Keratinocyte (primary cell): ENCODE measurements around the gene RBM46. TPM values are rescaled to one million over a fixed set of nuclear protein-coding genes. Genes with fewer than 3 reads are reported as not detected.
A peak's percentile ranks its signal among the peaks of the same experiment; 100 is the strongest.

Experiments
- DNase-seq: peaks from one replicate; pipeline ENCODE4 v3.0.0-alpha.2; 2011; ENCODE audit warnings: low read depth, missing footprints, low spot score
- FAIRE-seq: peaks from 2 replicates; lab custom pipeline; 2011; peaks lifted over from hg19 to GRCh38; lab: Jason Lieb, UNC
- H2AFZ ChIP-seq: 2 replicates; pipeline ENCODE4 v1.6.0; 2012; ENCODE audit warnings: low read length, control low read depth, inconsistent platforms; ENCODE audit not compliant: control insufficient read depth
- H3K27ac ChIP-seq: 2 replicates; pipeline ENCODE4 v1.5.1; 2011; ENCODE audit warnings: low read length; ENCODE audit not compliant: control insufficient read depth, insufficient read depth
- H3K27me3 ChIP-seq: 3 replicates; pipeline ENCODE4 v1.6.0; 2011; ENCODE audit warnings: low read length; ENCODE audit not compliant: control insufficient read depth, insufficient read depth; ENCODE audit errors: extremely low read depth
- H3K36me3 ChIP-seq, 2 experiments: 2 replicates in 1 of 2; 3 replicates in 1 of 2; pipeline ENCODE4 v1.5.1; 2011; ENCODE audit warnings: low read length in 2 of 2, mild to moderate bottlenecking in 1 of 2; ENCODE audit not compliant: control insufficient read depth in 2 of 2, insufficient read depth in 2 of 2; ENCODE audit errors: extremely low read depth in 1 of 2
- H3K4me1 ChIP-seq: 3 replicates; pipeline ENCODE4 v1.5.1; 2011; ENCODE audit warnings: low read length; ENCODE audit not compliant: control insufficient read depth, insufficient read depth; ENCODE audit errors: extremely low read depth
- H3K4me2 ChIP-seq: 3 replicates; pipeline ENCODE4 v1.6.0; 2011; ENCODE audit warnings: low read depth, low read length; ENCODE audit not compliant: control insufficient read depth, insufficient read depth; ENCODE audit errors: extremely low read depth
- H3K4me3 ChIP-seq, 3 experiments: fragments of 200-600 bp in 1 of 3; sonication (generic) in 1 of 3; 2 replicates in 2 of 3; 3 replicates in 1 of 3; pipeline ENCODE4 v1.5.1; 2011 to 2016; ENCODE audit warnings: low read length in 3 of 3, mild to moderate bottlenecking in 3 of 3, control low read depth in 2 of 3, inconsistent platforms in 1 of 3, low read depth in 1 of 3, mixed read lengths in 1 of 3, mixed run types in 1 of 3, moderate library complexity in 1 of 3; ENCODE audit not compliant: control insufficient read depth in 2 of 3, insufficient read depth in 2 of 3; ENCODE audit errors: extremely low read depth in 1 of 3
- H3K79me2 ChIP-seq: 2 replicates; pipeline ENCODE4 v1.6.0; 2012; ENCODE audit warnings: low read length; ENCODE audit not compliant: control insufficient read depth, insufficient read depth
- H3K9ac ChIP-seq: 3 replicates; pipeline ENCODE4 v1.6.0; 2011; ENCODE audit warnings: low read length; ENCODE audit not compliant: control insufficient read depth, insufficient read depth; ENCODE audit errors: extremely low read depth
- H3K9me1 ChIP-seq: 3 replicates; pipeline ENCODE4 v1.6.0; 2011; ENCODE audit warnings: low read length; ENCODE audit not compliant: control insufficient read depth, insufficient read depth; ENCODE audit errors: extremely low read depth
- H3K9me3 ChIP-seq: 2 replicates; pipeline ENCODE4 v1.5.1; 2012; ENCODE audit warnings: low read depth, low read length; ENCODE audit not compliant: control insufficient read depth
- H4K20me1 ChIP-seq: 3 replicates; pipeline ENCODE4 v1.6.0; 2011; ENCODE audit warnings: low read length; ENCODE audit not compliant: control insufficient read depth, insufficient read depth; ENCODE audit errors: extremely low read depth
- EZH2 ChIP-seq: IDR thresholded peaks from one replicate; pipeline ENCODE4 v1.6.1; 2012; ENCODE audit warnings: inconsistent platforms, mild to moderate bottlenecking, low read length, moderate library complexity
- dilution Hi-C: fragments of 300-500 bp; cut with MboI; formaldehyde crosslinking; loops from one replicate; pipeline ENCODE4 v1.7.0; 2020; ENCODE audit warnings: low sequenced_read_pairs; ENCODE audit not compliant: extremely low pct_ligation_motif_present
- polyA plus RNA-seq, 5 experiments: library from polyadenylated mRNA; depleted of rRNA in 3 of 5; stranded (reverse) in 3 of 5; stranded (forward) in 1 of 5; unstranded in 1 of 5; fragments of >200 nt; gene quantifications; 1 replicate in 1 of 5; 2 replicates in 3 of 5; 3 replicates in 1 of 5; pipeline versions ENCODE4 v1.2.1 to v1.2.3, GENCODE V29; 2011 to 2012; ENCODE audit warnings: missing spikeins in 2 of 5, low read depth in 1 of 5, low replicate concordance in 1 of 5
- TF ChIP-seq, protein P1 (sequence below), 3 experiments: IDR thresholded peaks in 1 of 3; conservative IDR thresholded peaks in 1 of 3; optimal IDR thresholded peaks in 1 of 3; 2 replicates in 2 of 3; 3 replicates in 1 of 3; pipeline versions ENCODE3 to v1.5.1; 2011; ENCODE audit warnings: low read length in 3 of 3, mild to moderate bottlenecking in 3 of 3, moderate library complexity in 2 of 3, control low read depth in 1 of 3, inconsistent platforms in 1 of 3; ENCODE audit not compliant: insufficient read depth in 2 of 3; ENCODE audit errors: extremely low read depth in 1 of 3

RBM46 gene
- polyA plus RNA-seq, 1 donor (not counting 4 experiments of a cell fraction or from before 2014, with no cell fraction given): 0.04 TPM

DNA sequence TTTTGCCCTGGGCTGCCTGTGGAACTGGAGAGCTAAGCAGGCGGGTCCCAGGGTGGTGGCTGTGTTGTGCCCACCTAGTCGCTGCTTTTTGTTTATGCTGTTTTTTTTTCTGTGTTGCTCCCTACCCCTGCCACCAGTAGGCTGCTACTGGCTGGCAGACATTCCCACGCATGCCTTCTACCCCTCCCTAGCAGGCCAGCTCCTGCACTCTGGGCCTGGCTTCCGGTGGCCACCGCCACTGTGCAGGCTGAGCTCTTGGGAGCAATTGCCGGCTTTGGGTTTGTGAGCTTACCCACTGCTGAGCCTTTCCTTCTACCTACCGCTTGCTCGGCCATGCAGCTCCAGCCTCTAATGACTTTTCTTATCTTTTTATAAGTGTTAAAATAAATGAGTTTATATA, 57.6 kb downstream of the RBM46 start:
- H3K27ac ChIP-seq: no peak overlapping the region
- H3K4me2 ChIP-seq: no peak overlapping the region
- H3K9me1 ChIP-seq: no peaks in the 10 kb centered on the region
- no peaks in the 10 kb centered on the region for H3K9me3 ChIP-seq
- DNase-seq (no peak), FAIRE-seq (no peak)
- no peaks in the 10 kb centered on the region for H3K27me3 ChIP-seq
- no peak overlapping the region for H3K4me3 ChIP-seq
- TF ChIP-seq EZH2: no peak
- TF ChIP-seq, protein P1, sequence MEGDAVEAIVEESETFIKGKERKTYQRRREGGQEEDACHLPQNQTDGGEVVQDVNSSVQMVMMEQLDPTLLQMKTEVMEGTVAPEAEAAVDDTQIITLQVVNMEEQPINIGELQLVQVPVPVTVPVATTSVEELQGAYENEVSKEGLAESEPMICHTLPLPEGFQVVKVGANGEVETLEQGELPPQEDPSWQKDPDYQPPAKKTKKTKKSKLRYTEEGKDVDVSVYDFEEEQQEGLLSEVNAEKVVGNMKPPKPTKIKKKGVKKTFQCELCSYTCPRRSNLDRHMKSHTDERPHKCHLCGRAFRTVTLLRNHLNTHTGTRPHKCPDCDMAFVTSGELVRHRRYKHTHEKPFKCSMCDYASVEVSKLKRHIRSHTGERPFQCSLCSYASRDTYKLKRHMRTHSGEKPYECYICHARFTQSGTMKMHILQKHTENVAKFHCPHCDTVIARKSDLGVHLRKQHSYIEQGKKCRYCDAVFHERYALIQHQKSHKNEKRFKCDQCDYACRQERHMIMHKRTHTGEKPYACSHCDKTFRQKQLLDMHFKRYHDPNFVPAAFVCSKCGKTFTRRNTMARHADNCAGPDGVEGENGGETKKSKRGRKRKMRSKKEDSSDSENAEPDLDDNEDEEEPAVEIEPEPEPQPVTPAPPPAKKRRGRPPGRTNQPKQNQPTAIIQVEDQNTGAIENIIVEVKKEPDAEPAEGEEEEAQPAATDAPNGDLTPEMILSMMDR (optimal IDR thresholded peaks at IDR 0.05 in 1 of 3, IDR thresholded peaks at IDR 0.05 in 1 of 3, conservative IDR thresholded peaks at IDR 0.05 in 1 of 3; ENCODE audit: extremely low read depth in 1 of 3, insufficient read depth in 2 of 3, low read length in 3 of 3): no peak
- no peak overlapping the region for H2AFZ ChIP-seq
- dilution Hi-C loops: no loop called here
- no peaks in the 10 kb centered on the region for H4K20me1 ChIP-seq
- no peaks in the 10 kb centered on the region for H3K79me2 ChIP-seq
- no peaks in the 10 kb centered on the region for H3K4me1 ChIP-seq
- H3K9ac ChIP-seq: no peak overlapping the region
- no peaks in the 10 kb centered on the region for H3K36me3 ChIP-seq

DNA sequence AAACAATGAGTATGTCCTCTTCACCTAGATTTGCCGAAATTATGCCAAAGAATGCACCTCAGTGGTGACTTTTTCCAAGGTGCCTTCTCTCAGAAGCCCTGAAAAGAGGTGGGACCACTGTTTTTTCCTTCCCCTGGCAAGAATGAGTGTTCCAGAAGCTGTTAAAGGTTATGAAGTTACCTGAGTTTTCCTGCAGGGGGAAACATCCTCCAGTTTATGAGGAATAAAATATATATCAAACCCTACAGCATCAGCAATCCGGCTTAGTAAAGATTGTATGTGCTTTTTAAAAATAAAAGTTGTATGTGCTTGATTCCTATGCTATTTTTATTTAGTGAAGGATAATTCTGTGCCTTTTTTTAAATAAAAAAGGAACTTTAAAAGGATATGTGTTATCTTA, 73.3 kb downstream of the RBM46 start:
- Histone ChIP-seq H3K9me3 (no peaks in the 10 kb centered on the region), H2AFZ (no peak overlapping the region), H3K79me2 (no peaks in the 10 kb centered on the region), H4K20me1 (no peaks in the 10 kb centered on the region), H3K4me1 (no peaks in the 10 kb centered on the region), H3K4me2 (no peak overlapping the region), H3K9me1 (no peaks in the 10 kb centered on the region), H3K9ac (no peak overlapping the region), H3K27ac (no peak overlapping the region), H3K36me3 (no peaks in the 10 kb centered on the region), H3K4me3 (no peak overlapping the region), H3K27me3 (no peaks in the 10 kb centered on the region)
- DNase-seq: no peak
- FAIRE-seq: no peak
- TF ChIP-seq, protein P1 (optimal IDR thresholded peaks at IDR 0.05 in 1 of 3, IDR thresholded peaks at IDR 0.05 in 1 of 3, conservative IDR thresholded peaks at IDR 0.05 in 1 of 3; ENCODE audit: extremely low read depth in 1 of 3, insufficient read depth in 2 of 3, low read length in 3 of 3): peak in 2 of 3 experiments; percentile 19 to 34
- TF ChIP-seq EZH2: no peak
- dilution Hi-C loops: no loop called here
